ENCODE data around the gene XBP1. TPM values are rescaled to one million over a fixed set of nuclear protein-coding genes. Genes with fewer than 3 reads are reported as not detected.
A peak's percentile ranks its signal among the peaks of the same experiment; 100 is the strongest.

Gene XBP1
- total and polyA plus RNA-seq, 2 of the 8 experiments (the other 6 are each of a cell fraction or from before 2014, with no cell fraction given): 99.8 to 131 TPM

DNA sequence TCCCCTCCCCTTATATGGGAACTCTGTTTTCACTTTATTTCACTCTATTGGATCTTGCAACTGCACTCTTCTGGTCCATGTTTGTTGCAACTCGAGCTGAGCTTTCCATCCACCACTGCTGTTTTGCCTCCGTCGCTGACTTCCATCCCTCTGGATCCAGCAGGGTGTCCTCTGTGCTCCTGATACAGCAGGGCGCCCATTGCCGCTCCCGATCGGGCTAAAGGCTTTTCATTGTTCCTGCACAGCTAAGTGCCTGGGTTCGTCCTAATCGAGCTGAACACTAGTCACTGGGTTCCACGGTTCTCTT lies 39.0 kb downstream of the XBP1 start:
- peak overlapping the region; percentile 69; the same call in 1 of the 2 replicates for H2BK12ac ChIP-seq (ENCODE audit: low read depth, low read length)
- POLR2A ChIA-PET (ENCODE audit: partially characterized antibody): interaction anchor here (0.7 to 4.3 kb wide), 8 partner anchors 8 to 374 kb away, joined by 3 to 31 read pairs (median 10); partner anchors contain the start of genes CCDC117, CHEK2, HSCB and XBP1

More for the DNA sequence above, 39.0 kb downstream of the XBP1 start:
- H3K4me3 ChIP-seq (ENCODE audit: extremely low read depth in 1 of 4, insufficient read depth in 2 of 4, low read depth in 3 of 4, low read length in 4 of 4): no peak overlapping the region
- H3K4me2 ChIP-seq (ENCODE audit: insufficient read depth in 1 of 2, low read depth in 2 of 2, low read length in 2 of 2): peak overlapping the region in 1 of 2 experiments; percentile 51; a peak in 1 of 4 replicates
- no peak overlapping the region for H2AFZ ChIP-seq (ENCODE audit: low read length)
- peak overlapping the region; percentile 29 for H4K91ac ChIP-seq (replicated peaks; ENCODE audit: insufficient read length, low read length)
- H3K79me1 ChIP-seq (ENCODE audit: low read depth, low read length): no peaks in the 10 kb centered on the region
- H2BK20ac ChIP-seq (ENCODE audit: low read length): peak overlapping the region; percentile 98; the same call in 1 of the 2 replicates
- no peak overlapping the region for H4K5ac ChIP-seq (ENCODE audit: insufficient read length, low read depth, low read length)
- H3K27me3 ChIP-seq (replicated peaks in 1 of 4; ENCODE audit: control insufficient read depth in 3 of 4, extremely low read depth in 1 of 4, insufficient read depth in 3 of 4, low read length in 3 of 4): no peaks in the 10 kb centered on the region
- WGBS, 2 experiments (ENCODE audit: extremely low coverage in 1 of 2, insufficient coverage in 1 of 2, insufficient read length in 1 of 2, insufficient replicate concordance in 2 of 2, low coverage in 1 of 2, low lambda C conversion rate in 2 of 2, missing lambda C conversion rate in 1 of 2): 93% methylated on average over 10 of the region's 10 CpGs; no CpG with 5 or more reads in 1 of the 2 experiments
- peaks cover 0 to 7% (median 3%) of the 10 kb centered on the region in 4 experiments; a peak in 3 of 8 replicates for H3K36me3 ChIP-seq (ENCODE audit: control insufficient read depth in 2 of 4, insufficient read depth in 4 of 4, low read length in 3 of 4)
- no peak for TF ChIP-seq TAF7 (optimal IDR thresholded peaks at IDR 0.05; ENCODE audit: borderline replicate concordance, low read depth, low read length)
- TF ChIP-seq RAD21 (IDR thresholded peaks at IDR 0.05 in 1 of 2, conservative IDR thresholded peaks at IDR 0.05 in 1 of 2; ENCODE audit: low read depth in 2 of 2, low read length in 2 of 2): no peak
- no peak for TF ChIP-seq PHF8 (conservative IDR thresholded peaks at IDR 0.05; ENCODE audit: low read depth, low read length)
- TF ChIP-seq SIRT6 (IDR thresholded peaks at IDR 0.05; ENCODE audit: low read length): no peak
- H3K9me3 ChIP-seq (ENCODE audit: insufficient read depth in 2 of 2, low read depth in 1 of 2, low read length in 1 of 2): peaks cover 6 to 8% of the 10 kb centered on the region in 2 experiments; a peak in 3 of 4 replicates
- H3K56ac ChIP-seq (replicated peaks; ENCODE audit: insufficient read length, low read depth, low read length): no peak overlapping the region
- FAIRE-seq: no peak
- no peak overlapping the region for H4K8ac ChIP-seq (ENCODE audit: extremely low read depth, insufficient read depth, low read length)
- peak overlapping the region; percentile 99; the same call in 1 of the 2 replicates for H2BK15ac ChIP-seq (ENCODE audit: low read length)
- CTCF ChIA-PET (ENCODE audit: partially characterized antibody): interaction anchor here (1.0 to 2.1 kb wide), 4 partner anchors 12 to 278 kb away, joined by 3 to 6 read pairs (median 5); partner anchors contain the start of gene CCDC117
- H3K23ac ChIP-seq (ENCODE audit: insufficient read length): no peak overlapping the region
- DNase-seq (ENCODE audit: low read depth in 1 of 2, low spot score in 2 of 2): no peak
- H3K9ac ChIP-seq (replicated peaks in 1 of 4; ENCODE audit: extremely low read depth in 1 of 4, low read depth in 3 of 4, low read length in 3 of 4): no peak overlapping the region
- peak overlapping the region; percentile 56; the same call in 1 of the 2 replicates for H3K18ac ChIP-seq (ENCODE audit: extremely low read depth, low read length)
- H3K14ac ChIP-seq (ENCODE audit: insufficient read length): no peak overlapping the region
- H3K27ac ChIP-seq (ENCODE audit: low read depth, low read length): no peak overlapping the region; the same call in 1 of the 2 replicates
- H2AK5ac ChIP-seq (ENCODE audit: low read depth, low read length): no peak overlapping the region
- no peak overlapping the region for H2BK120ac ChIP-seq (replicated peaks; ENCODE audit: low read depth, low read length)
- peak overlapping the region; percentile 78; the same call in 1 of the 2 replicates for H2BK5ac ChIP-seq (ENCODE audit: low read depth, low read length)
- no peaks in the 10 kb centered on the region for H4K20me1 ChIP-seq (replicated peaks in 1 of 2; ENCODE audit: control insufficient read depth in 1 of 2, insufficient read depth in 2 of 2, low read length in 2 of 2)
- H3K4ac ChIP-seq (replicated peaks; ENCODE audit: insufficient read length, low read depth, low read length): no peak overlapping the region
- no peaks in the 10 kb centered on the region for H3K23me2 ChIP-seq (ENCODE audit: low read depth, low read length)
- H3K4me1 ChIP-seq (replicated peaks in 1 of 4; ENCODE audit: control insufficient read depth in 3 of 4, insufficient read depth in 4 of 4, low read length in 3 of 4): peaks cover 0 to 10% (median 5%) of the 10 kb centered on the region in 4 experiments; a peak in 5 of 7 replicates
- no peaks in the 10 kb centered on the region for H3K79me2 ChIP-seq (ENCODE audit: control insufficient read depth in 1 of 2, insufficient read depth in 2 of 2, low read length in 2 of 2)

Measured in H1 (cell line).